Measurements from ENCODE around the gene FAM3B. TPM values are rescaled to one million over a fixed set of nuclear protein-coding genes. Genes with fewer than 3 reads are reported as not detected.

FAM3B gene
- total RNA-seq, 1 experiment from 2014 or later: not detected

DNA sequence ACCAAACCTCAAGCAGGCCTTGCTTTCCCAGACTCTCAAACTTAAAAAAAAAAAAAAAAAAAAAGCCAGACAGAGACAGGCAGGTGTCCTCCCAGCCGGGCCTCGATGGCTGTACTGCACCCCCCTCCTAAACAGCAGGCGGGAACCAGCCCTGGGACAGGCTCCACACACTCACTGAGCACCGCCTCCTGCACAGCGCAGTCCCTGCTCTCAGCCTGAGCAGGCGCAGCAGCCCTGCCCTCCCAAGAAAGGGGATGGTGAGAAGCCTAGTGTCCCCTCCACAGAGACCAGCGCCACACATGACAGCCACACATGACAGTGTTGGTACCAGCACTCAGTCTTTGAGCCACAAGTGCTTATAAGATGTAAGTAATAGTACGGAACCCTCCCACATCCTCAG lies 57.2 kb downstream of the FAM3B start:
- Mint-ChIP-seq H3K27me3 (ENCODE audit: insufficient read depth, unreplicated experiment) (peaks cover 12% of the 10 kb centered on the region), H3K4me1 (ENCODE audit: insufficient read depth, unreplicated experiment) (no peaks in the 10 kb centered on the region), H3K4me3 (ENCODE audit: unreplicated experiment) (no peak overlapping the region), H3K36me3 (ENCODE audit: insufficient read depth, unreplicated experiment) (no peaks in the 10 kb centered on the region), H3K9me3 (ENCODE audit: unreplicated experiment) (no peaks in the 10 kb centered on the region), H3K27ac (ENCODE audit: low read depth, unreplicated experiment) (no peak overlapping the region)
- ChIA-PET POLR2A (interaction anchor here (0.5 kb wide), 1 partner anchor 320 kb away, joined by 3 read pairs; no protein-coding TSS in a partner anchor), CTCF (no interaction called here)
- TF ChIP-seq, protein P1, sequence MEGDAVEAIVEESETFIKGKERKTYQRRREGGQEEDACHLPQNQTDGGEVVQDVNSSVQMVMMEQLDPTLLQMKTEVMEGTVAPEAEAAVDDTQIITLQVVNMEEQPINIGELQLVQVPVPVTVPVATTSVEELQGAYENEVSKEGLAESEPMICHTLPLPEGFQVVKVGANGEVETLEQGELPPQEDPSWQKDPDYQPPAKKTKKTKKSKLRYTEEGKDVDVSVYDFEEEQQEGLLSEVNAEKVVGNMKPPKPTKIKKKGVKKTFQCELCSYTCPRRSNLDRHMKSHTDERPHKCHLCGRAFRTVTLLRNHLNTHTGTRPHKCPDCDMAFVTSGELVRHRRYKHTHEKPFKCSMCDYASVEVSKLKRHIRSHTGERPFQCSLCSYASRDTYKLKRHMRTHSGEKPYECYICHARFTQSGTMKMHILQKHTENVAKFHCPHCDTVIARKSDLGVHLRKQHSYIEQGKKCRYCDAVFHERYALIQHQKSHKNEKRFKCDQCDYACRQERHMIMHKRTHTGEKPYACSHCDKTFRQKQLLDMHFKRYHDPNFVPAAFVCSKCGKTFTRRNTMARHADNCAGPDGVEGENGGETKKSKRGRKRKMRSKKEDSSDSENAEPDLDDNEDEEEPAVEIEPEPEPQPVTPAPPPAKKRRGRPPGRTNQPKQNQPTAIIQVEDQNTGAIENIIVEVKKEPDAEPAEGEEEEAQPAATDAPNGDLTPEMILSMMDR (IDR thresholded peaks at IDR 0.05; ENCODE audit: unreplicated experiment): no peak
- intact Hi-C loops (cut with micrococcal nuclease): no loop called here
- BruUV-seq (replicated peaks): no TSS peak
- no peak for DNase-seq (ENCODE audit: unreplicated experiment)

DNA sequence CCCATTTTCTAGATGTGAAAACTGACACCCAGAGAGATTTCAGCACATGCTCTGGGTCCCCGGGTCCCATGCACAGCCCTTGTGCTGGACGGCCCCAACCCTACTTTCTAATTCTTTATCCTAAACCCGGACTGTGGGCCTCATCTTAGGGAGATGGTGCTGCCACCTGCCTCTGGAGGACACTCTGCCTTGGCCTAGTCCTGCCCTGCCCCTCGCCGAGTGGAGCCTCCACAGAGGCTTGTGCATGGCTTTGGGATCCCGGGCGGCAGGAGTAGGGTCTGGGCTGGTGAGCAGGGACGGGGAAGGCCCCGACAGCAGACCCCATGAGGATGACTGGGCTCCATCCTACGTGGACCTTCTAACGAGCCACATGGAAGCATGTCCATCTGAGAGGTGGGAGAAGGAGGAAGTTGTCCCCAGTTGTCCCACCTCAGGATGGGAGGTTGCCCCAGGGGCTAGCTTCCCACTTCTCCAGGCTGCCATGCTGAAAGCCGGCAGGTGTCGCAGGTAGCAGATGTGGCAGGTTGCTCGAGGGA lies 57.6 kb downstream of the FAM3B start:
- H3K4me3 Mint-ChIP-seq (ENCODE audit: unreplicated experiment): no peak overlapping the region
- no peaks in the 10 kb centered on the region for H3K9me3 Mint-ChIP-seq (ENCODE audit: unreplicated experiment)
- no peak overlapping the region for H3K27ac Mint-ChIP-seq (ENCODE audit: low read depth, unreplicated experiment)
- H3K4me1 Mint-ChIP-seq (ENCODE audit: insufficient read depth, unreplicated experiment): no peaks in the 10 kb centered on the region
- no peaks in the 10 kb centered on the region for H3K36me3 Mint-ChIP-seq (ENCODE audit: insufficient read depth, unreplicated experiment)
- no TSS peak for BruUV-seq (replicated peaks)
- intact Hi-C loops (cut with micrococcal nuclease): no loop called here
- H3K27me3 Mint-ChIP-seq (ENCODE audit: insufficient read depth, unreplicated experiment): peaks cover 12% of the 10 kb centered on the region
- ChIA-PET CTCF (no interaction called here), POLR2A (no interaction called here)
- TF ChIP-seq, protein P1 (IDR thresholded peaks at IDR 0.05; ENCODE audit: unreplicated experiment): no peak
- DNase-seq (ENCODE audit: unreplicated experiment): no peak

DNA sequence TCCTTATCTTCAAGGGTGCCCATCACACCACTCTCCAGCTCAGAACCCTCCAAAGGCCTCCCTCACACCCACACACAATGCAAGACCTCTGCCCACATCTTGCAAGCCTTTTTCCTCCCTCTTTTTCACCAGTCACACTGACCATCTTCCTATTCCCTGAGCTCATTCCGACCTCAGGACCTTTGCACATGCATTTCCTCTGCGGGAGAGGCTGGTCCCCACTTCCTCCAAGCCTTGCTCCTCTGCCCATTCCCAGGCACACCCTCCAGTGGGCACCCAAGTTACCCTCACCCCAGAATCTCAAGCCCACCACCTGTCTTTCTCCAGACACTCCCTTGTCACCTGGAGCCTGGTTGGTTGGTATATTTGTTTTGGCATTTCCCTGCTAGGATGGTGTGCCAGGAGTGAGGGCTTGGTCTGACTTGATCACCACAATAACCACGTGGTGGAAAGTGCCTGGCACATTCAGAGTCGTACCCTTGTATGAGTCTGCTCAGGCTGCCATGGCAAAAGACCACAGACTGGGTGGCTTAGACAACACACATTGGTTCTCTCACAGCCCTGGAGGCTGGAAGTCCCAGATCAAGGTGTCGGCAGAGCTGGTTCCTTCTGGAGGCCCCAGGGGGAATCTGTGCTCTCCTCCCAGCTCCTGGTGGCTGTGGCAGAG lies 58.4 kb downstream of the FAM3B start:
- ChIA-PET POLR2A (no interaction called here), CTCF (no interaction called here)
- Mint-ChIP-seq H3K9me3 (ENCODE audit: unreplicated experiment) (no peaks in the 10 kb centered on the region), H3K4me1 (ENCODE audit: insufficient read depth, unreplicated experiment) (no peaks in the 10 kb centered on the region), H3K27me3 (ENCODE audit: insufficient read depth, unreplicated experiment) (peaks cover 12% of the 10 kb centered on the region), H3K36me3 (ENCODE audit: insufficient read depth, unreplicated experiment) (no peaks in the 10 kb centered on the region), H3K4me3 (ENCODE audit: unreplicated experiment) (no peak overlapping the region), H3K27ac (ENCODE audit: low read depth, unreplicated experiment) (no peak overlapping the region)
- BruUV-seq (replicated peaks): no TSS peak
- intact Hi-C loops (cut with micrococcal nuclease): no loop called here
- TF ChIP-seq, protein P1 (IDR thresholded peaks at IDR 0.05; ENCODE audit: unreplicated experiment): no peak
- DNase-seq (ENCODE audit: unreplicated experiment): peak; percentile 5

- TF ChIP-seq, protein P1 (IDR thresholded peaks at IDR 0.05; ENCODE audit: unreplicated experiment): no peak
- Mint-ChIP-seq H3K4me1 (ENCODE audit: insufficient read depth, unreplicated experiment) (no peaks in the 10 kb centered on the region), H3K9me3 (ENCODE audit: unreplicated experiment) (no peaks in the 10 kb centered on the region), H3K4me3 (ENCODE audit: unreplicated experiment) (no peak overlapping the region), H3K27me3 (ENCODE audit: insufficient read depth, unreplicated experiment) (peaks cover 5% of the 10 kb centered on the region), H3K36me3 (ENCODE audit: insufficient read depth, unreplicated experiment) (no peaks in the 10 kb centered on the region), H3K27ac (ENCODE audit: low read depth, unreplicated experiment) (no peak overlapping the region)
- ChIA-PET POLR2A (no interaction called here), CTCF (no interaction called here)
- no peak for DNase-seq (ENCODE audit: unreplicated experiment)
- intact Hi-C loops (cut with micrococcal nuclease): no loop called here
- BruUV-seq (replicated peaks): no TSS peak
Measured at GRCh38 chr21:41375875-41376274, 59.3 kb downstream of the FAM3B start.
